PC-3 (cell line): ENCODE measurements around the gene KLHL8. TPM values are rescaled to one million over a fixed set of nuclear protein-coding genes. Genes with fewer than 3 reads are reported as not detected.

Source experiments
- ATAC-seq: fragments of 200-7000 bp; cut with Tn5 transposase; 2 replicates; pipeline ENCODE4 v1.9.1; 2020; ENCODE audit warnings: mild to moderate bottlenecking, moderate library complexity
- BruUV-seq: library from RNA; stranded (reverse); fragments of 400-500 nt; replicated peaks from 2 replicates; lab custom pipeline; 2021; lab: Mats Ljungman, UMichigan
- CTCF ChIA-PET: fragments of 300-600 bp; sonication (Branson Sonifier 250); formaldehyde crosslinking; loops from one replicate; lab custom pipeline; 2022; ENCODE audit warnings: antibody characterized with exemption; lab: Charles Lee
- POLR2A ChIA-PET: fragments of 300-600 bp; sonication (Branson Sonifier 250); formaldehyde crosslinking; loops from one replicate; lab custom pipeline; 2022; ENCODE audit warnings: antibody characterized with exemption; ENCODE audit not compliant: unreplicated experiment; lab: Charles Lee
- DNase-seq: peaks from one replicate; pipeline ENCODE4 v3.0.0-alpha.2; 2015
- H2AFZ ChIP-seq: fragments of 300-600 bp; sonication (generic); 2 replicates; pipeline ENCODE4 v1.6.0; 2016; ENCODE audit warnings: antibody characterized with exemption, low read length
- H3F3A ChIP-seq: fragments of 300-600 bp; sonication (generic); one replicate; pipeline ENCODE4 v1.6.0; 2017; ENCODE audit warnings: antibody characterized with exemption, low read length, control low read depth, mild to moderate bottlenecking; ENCODE audit not compliant: unreplicated experiment
- H3K27ac ChIP-seq: fragments of 300-600 bp; sonication (generic); 2 replicates; pipeline ENCODE4 v1.5.1; 2016; ENCODE audit warnings: mild to moderate bottlenecking, low read length
- H3K27me3 ChIP-seq: fragments of 300-600 bp; sonication (generic); 2 replicates; pipeline ENCODE4 v1.6.1; 2016; ENCODE audit warnings: low read length, mixed read lengths
- H3K36me3 ChIP-seq: fragments of 300-600 bp; sonication (generic); 2 replicates; pipeline ENCODE4 v1.6.1; 2016; ENCODE audit warnings: low read depth, mixed run types, low read length, mixed read lengths
- H3K4me1 ChIP-seq: fragments of 300-600 bp; sonication (generic); 2 replicates; pipeline ENCODE4 v1.5.1; 2016; ENCODE audit warnings: low read length; ENCODE audit not compliant: insufficient read depth
- H3K4me2 ChIP-seq: fragments of 300-600 bp; sonication (generic); 2 replicates; pipeline ENCODE4 v1.6.0; 2016; ENCODE audit warnings: low read length
- H3K4me3 ChIP-seq: fragments of 300-600 bp; sonication (generic); 2 replicates; pipeline ENCODE4 v1.5.1; 2016; ENCODE audit warnings: mild to moderate bottlenecking, low read length, mixed read lengths
- H3K79me2 ChIP-seq: fragments of 300-600 bp; sonication (generic); 2 replicates; pipeline ENCODE4 v1.6.1; 2017; ENCODE audit warnings: low read length, mixed read lengths
- H3K9ac ChIP-seq: fragments of 300-600 bp; sonication (generic); 2 replicates; pipeline ENCODE4 v1.6.0; 2016; ENCODE audit warnings: mild to moderate bottlenecking, low read length
- H3K9me2 ChIP-seq: fragments of 300-600 bp; sonication (generic); replicated peaks from 2 replicates; pipeline ENCODE4 v1.6.1; 2016; ENCODE audit warnings: mixed run types, low read length, mixed read lengths
- H3K9me3 ChIP-seq: fragments of 300-600 bp; sonication (generic); 2 replicates; pipeline ENCODE4 v1.6.1; 2016; ENCODE audit warnings: low read length, mixed read lengths
- H4K20me1 ChIP-seq: fragments of 300-600 bp; sonication (generic); 2 replicates; pipeline ENCODE4 v1.6.1; 2016; ENCODE audit warnings: low read length, mixed read lengths
- CTCF ChIP-seq: fragments of 300-600 bp; sonication (generic); conservative IDR thresholded peaks from 2 replicates; pipeline ENCODE4 v1.5.1; 2017; ENCODE audit warnings: antibody characterized with exemption, low read depth, mild to moderate bottlenecking, low read length
- EZH2 ChIP-seq: fragments of 300-600 bp; sonication (generic); IDR thresholded peaks from one replicate; pipeline ENCODE4 v1.6.1; 2017; ENCODE audit warnings: antibody characterized with exemption, mild to moderate bottlenecking, low read length; ENCODE audit not compliant: unreplicated experiment
- EZH2phosphoT487 ChIP-seq: fragments of 300-600 bp; sonication (generic); IDR thresholded peaks from 2 replicates; pipeline ENCODE4 v1.6.1; 2018; ENCODE audit warnings: mild to moderate bottlenecking, antibody characterized with exemption, low read length, borderline replicate concordance
- intact Hi-C: fragments of 100-400 bp; cut with micrococcal nuclease; formaldehyde crosslinking; loops from 2 replicates; pipeline ENCODE4 v1.9.0; 2023
- total RNA-seq: library from RNA; depleted of rRNA; stranded (reverse); fragments of >200 nt; gene quantifications from 2 replicates; pipeline ENCODE4 v1.2.3, GENCODE V29; 2014

Gene KLHL8
- total RNA-seq, 1 experiment from 2014 or later: 5.6 TPM

- Histone ChIP-seq H3F3A (no peaks in the 10 kb centered on the region), H3K27me3 (no peaks in the 10 kb centered on the region), H4K20me1 (no peaks in the 10 kb centered on the region), H3K4me3 (peak overlapping the region; percentile 73), H3K27ac (peak overlapping the region; percentile 57), H3K4me2 (peak overlapping the region; percentile 91), H3K36me3 (no peaks in the 10 kb centered on the region), H2AFZ (peak overlapping the region; percentile 92), H3K9me2 (no peaks in the 10 kb centered on the region), H3K9ac (peak overlapping the region; percentile 65), H3K4me1 (peaks cover 27% of the 10 kb centered on the region), H3K9me3 (no peaks in the 10 kb centered on the region), H3K79me2 (no peaks in the 10 kb centered on the region)
- no TSS peak for BruUV-seq
- ChIA-PET POLR2A (interaction anchor here (0.6 kb wide), 1 partner anchor 110 kb away, joined by 4 read pairs; no protein-coding TSS in a partner anchor), CTCF (interaction anchor here (0.6 to 1.9 kb wide), 2 partner anchors 84 to 161 kb away, joined by 3 to 6 read pairs; no protein-coding TSS in a partner anchor)
- DNase-seq (peak; percentile 41), ATAC-seq (peak; percentile 75)
- intact Hi-C loops: loop anchor here (1.0 to 5.0 kb wide), 3 partner anchors 84 to 312 kb away; no protein-coding TSS in a partner anchor
- TF ChIP-seq EZH2phosphoT487: no peak
- TF ChIP-seq EZH2: no peak
- no peak for TF ChIP-seq CTCF
Measured at GRCh38 chr4:87235020-87235671, 14.7 kb upstream of the KLHL8 start.

- TF ChIP-seq EZH2: no peak
- TF ChIP-seq CTCF: no peak
- TF ChIP-seq EZH2phosphoT487: no peak
- no peak overlapping the region for H3K9ac ChIP-seq
- CTCF ChIA-PET: no interaction called here
- H3K79me2 ChIP-seq: no peaks in the 10 kb centered on the region
- peaks cover 15% of the 10 kb centered on the region for H3K4me1 ChIP-seq
- no TSS peak for BruUV-seq
- DNase-seq (no peak), ATAC-seq (no peak)
- H3K27me3 ChIP-seq: no peaks in the 10 kb centered on the region
- H4K20me1 ChIP-seq: no peaks in the 10 kb centered on the region
- POLR2A ChIA-PET: no interaction called here
- H3K4me3 ChIP-seq: no peak overlapping the region
- intact Hi-C loops: no loop called here
- no peak overlapping the region for H3K4me2 ChIP-seq
- H3K27ac ChIP-seq: no peak overlapping the region
- H3F3A ChIP-seq: no peaks in the 10 kb centered on the region
- no peak overlapping the region for H2AFZ ChIP-seq
- no peaks in the 10 kb centered on the region for H3K9me3 ChIP-seq
- H3K36me3 ChIP-seq: no peaks in the 10 kb centered on the region
- no peaks in the 10 kb centered on the region for H3K9me2 ChIP-seq
Measured at GRCh38 chr4:87232216-87232615, 11.8 kb upstream of the KLHL8 start.

- no peaks in the 10 kb centered on the region for H3K79me2 ChIP-seq
- H3F3A ChIP-seq: no peaks in the 10 kb centered on the region
- peaks cover 12% of the 10 kb centered on the region for H3K4me1 ChIP-seq
- intact Hi-C loops: no loop called here
- no peaks in the 10 kb centered on the region for H4K20me1 ChIP-seq
- ChIA-PET POLR2A (no interaction called here), CTCF (no interaction called here)
- H3K27me3 ChIP-seq: no peaks in the 10 kb centered on the region
- H3K9me2 ChIP-seq: no peaks in the 10 kb centered on the region
- BruUV-seq: no TSS peak
- ATAC-seq (no peak), DNase-seq (no peak)
- no peak overlapping the region for H2AFZ ChIP-seq
- no peaks in the 10 kb centered on the region for H3K36me3 ChIP-seq
- H3K4me2 ChIP-seq: no peak overlapping the region
- no peak overlapping the region for H3K4me3 ChIP-seq
- H3K9ac ChIP-seq: no peak overlapping the region
- no peaks in the 10 kb centered on the region for H3K9me3 ChIP-seq
- no peak overlapping the region for H3K27ac ChIP-seq
- TF ChIP-seq EZH2 (no peak), EZH2phosphoT487 (no peak), CTCF (no peak)
Measured at GRCh38 chr4:87230806-87231205, 10.4 kb upstream of the KLHL8 start.
